DLD1 (cell line): Measurements from ENCODE around the gene CCBE1.

Source experiments
- in situ Hi-C: cut with HindIII; loops from 2 replicates; pipeline ENCODE4 v1.10.0; 2017; ENCODE audit warnings: low sequenced_read_pairs

CCBE1 gene

GRCh38 chr18:59466980-59467379 is 230.2 kb downstream of the CCBE1 start:
- in situ Hi-C loops, result no loop called here

GRCh38 chr18:59464486-59464885 is 232.7 kb downstream of the CCBE1 start:
- in situ Hi-C loops, result no loop called here

GRCh38 chr18:59461171-59461570 is 236.1 kb downstream of the CCBE1 start:
- in situ Hi-C loops, result no loop called here

- in situ Hi-C loops, result no loop called here
Measured at GRCh38 chr18:59460072-59460420, 237.2 kb downstream of the CCBE1 start.

- in situ Hi-C loops, result no loop called here
Measured at GRCh38 chr18:59459369-59460071, 237.7 kb downstream of the CCBE1 start.

GRCh38 chr18:59458575-59458974 is 238.6 kb downstream of the CCBE1 start:
- in situ Hi-C loops, result no loop called here

- in situ Hi-C loops, result no loop called here
Measured at GRCh38 chr18:59456657-59457056, 240.6 kb downstream of the CCBE1 start.

DNA sequence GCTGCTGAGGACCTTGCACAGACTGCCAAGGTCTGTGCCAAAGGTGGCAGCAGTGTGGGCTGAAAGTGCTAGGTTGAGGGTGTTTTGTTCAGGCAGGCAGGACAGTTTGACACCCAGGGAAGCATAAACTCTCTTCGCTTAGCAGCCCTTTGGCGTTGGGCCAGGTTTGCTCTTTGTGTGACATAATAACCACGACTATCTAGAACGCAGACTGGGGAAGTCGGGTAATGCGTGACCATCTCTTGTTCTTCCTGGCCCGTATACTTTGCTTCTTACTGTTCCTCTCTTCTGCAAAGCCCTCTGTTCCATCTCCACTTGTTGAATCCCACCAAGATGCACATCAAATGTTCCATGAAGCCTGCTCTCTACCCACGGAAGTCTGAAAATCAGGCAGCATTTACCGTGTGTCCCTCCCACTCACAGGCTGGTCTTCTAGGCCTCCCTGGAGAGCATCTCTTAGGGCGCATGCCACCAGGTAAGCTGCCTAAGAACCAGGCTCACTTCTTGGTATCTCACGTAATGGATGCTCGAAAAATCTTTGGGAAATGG is 241.4 kb downstream of the CCBE1 start:
- in situ Hi-C loops, result no loop called here

GRCh38 chr18:59454909-59455727 is 242.1 kb downstream of the CCBE1 start:
- in situ Hi-C loops, result no loop called here

DNA sequence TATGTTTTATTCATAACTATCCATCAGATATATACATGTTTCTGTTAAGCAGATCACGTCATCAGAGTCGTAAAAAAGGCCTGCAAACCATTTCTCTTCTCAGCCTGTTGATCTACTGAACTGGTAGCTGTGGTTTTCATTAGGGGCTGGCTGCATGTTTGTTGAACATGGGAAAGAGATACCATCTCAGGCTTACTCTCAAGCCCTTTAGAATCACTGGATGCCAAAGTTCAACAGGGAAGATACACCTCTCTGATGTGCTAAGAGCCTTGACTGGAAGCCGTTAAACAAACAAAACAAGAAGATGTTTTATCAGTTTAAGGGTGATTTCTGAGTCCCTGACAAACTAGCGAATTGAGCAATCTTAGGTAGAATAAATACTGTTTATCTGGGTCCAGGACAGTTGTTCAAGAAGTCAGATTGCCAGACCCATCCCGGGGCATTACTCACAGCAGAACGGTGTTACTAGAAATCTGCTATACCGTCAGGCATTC is 243.7 kb downstream of the CCBE1 start:
- in situ Hi-C loops, result no loop called here

GRCh38 chr18:59451963-59452362 is 245.3 kb downstream of the CCBE1 start:
- in situ Hi-C loops, result no loop called here

DNA sequence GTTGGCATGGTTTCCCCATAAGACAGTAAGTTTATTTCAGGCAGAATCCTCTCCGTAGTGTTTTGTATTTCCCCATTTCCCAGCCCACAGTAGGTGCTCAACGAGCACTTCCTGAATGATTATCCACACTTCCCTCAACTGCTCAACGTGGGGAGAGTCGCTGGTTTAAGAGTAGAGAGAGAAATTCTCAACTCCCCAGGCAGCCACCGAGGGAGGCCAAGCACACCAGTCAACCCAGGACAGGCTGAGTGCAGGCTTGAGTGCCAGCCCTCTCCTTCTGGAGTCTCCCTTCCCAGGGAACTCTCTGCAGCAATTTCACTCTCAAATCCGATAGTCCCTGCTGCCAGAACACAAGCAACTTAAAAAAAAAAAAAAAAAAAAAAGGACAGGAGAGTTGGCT is 246.2 kb downstream of the CCBE1 start:
- in situ Hi-C loops, result no loop called here

DNA sequence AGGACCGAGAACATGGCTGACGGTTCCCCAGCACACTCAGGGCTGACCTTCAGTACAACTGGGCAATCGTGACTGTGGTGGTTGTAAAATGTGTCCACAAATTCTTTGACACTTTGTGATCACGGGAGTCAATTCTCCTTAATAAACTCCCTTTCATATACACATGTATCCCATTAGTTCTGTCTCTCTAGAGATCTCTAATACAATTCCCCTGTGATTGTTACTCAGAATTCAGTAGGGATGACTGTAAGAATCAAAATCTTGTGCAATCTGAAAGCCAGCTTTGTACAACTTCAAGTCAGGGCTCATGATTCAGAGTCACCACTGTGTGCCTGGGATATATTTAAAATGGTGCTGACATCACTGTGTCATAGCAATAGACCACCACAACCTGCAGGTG is 248.7 kb downstream of the CCBE1 start:
- in situ Hi-C loops, result no loop called here

DNA sequence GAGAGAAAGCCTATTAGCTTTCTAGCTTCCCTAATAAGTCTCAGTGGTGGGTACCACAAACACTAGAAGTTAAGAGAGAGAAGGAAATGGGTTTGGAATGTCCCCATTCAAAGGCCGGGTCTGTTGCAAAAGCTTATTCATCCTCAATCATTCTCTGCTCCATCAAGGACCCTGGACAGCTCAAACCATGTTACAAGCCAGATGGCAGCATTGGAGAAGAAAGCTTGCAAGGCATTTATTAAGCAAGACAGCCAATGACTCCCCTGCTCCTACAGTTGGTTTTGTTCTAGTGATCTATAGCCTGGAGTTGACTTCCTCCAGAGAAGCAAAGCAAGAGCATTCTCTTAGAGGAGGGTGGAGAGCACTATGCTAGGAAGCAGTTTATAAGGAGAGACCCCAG is 251.2 kb downstream of the CCBE1 start:
- in situ Hi-C loops, result no loop called here

DNA sequence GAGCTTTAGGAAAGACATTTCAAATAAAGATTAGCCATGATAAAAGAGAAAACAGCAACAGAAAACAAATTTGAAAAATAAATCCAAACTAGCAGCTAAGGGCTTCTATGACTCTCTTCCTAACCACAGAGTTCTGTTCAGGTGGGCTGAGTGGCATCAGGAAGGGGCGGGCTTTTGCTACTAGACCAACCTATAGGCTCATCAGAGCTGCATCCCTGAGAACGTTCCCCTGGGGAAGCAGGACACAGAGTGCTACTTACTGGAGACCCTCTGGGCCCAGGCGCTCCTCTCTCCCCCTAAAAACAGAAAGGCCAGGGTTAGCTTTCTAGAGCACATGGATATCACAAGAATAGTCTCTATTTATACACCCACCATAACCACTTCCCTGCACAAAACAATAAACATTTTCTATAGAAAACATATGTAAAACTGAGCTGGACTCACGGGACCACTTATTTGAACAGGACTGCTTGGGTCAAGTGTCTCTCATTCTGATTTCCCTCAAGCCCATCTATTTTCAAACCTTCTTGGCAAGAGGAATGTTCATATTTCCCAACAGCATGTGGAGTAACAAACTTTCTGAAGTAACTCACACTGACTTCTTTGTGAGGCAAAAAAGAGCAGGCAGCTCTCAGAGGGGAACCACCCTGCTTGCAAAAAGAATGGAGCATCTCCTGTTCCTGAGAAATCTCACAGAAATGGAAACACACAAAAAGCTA is 259.2 kb downstream of the CCBE1 start:
- in situ Hi-C loops, result no loop called here

DNA sequence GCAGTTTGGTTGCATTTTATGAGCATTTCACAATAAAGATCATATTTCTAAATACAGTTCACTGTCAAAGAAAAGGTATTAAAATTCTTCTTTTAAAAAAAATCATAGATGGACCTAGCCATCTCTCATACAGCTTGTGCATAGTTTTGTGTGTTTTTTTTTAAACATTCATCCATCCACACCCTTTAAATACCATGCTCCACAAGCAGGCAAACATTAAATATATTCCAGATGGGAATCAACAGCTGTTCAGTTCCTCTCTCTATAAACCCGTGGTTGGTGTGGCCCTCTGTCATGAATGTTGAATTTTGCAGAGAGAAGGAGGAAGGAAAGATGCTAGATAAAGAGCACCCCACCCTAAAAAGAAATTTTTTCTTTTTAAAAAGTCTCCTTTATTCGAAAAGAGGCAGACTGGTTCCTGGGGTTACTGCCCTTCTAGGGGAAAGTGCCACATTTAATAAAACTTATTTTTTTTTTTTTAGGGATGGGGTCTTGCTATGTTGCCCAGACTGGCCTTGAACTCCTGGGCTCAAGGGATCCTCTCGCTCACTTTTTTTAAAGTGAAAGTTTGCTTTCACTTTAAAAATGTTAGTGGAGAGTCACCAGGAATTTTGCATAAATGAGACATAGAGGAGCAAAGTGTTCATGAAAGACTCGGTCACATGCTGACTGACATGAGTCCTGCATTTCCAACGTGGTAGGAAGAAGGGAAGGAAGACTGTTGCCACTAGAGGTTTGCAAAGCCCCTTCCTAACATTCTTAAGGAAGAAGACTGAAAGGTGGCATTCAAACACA is 264.2 kb downstream of the CCBE1 start:
- in situ Hi-C loops, result no loop called here

- in situ Hi-C loops, result no loop called here
Measured at GRCh38 chr18:59431131-59431530, 266.1 kb downstream of the CCBE1 start.

DNA sequence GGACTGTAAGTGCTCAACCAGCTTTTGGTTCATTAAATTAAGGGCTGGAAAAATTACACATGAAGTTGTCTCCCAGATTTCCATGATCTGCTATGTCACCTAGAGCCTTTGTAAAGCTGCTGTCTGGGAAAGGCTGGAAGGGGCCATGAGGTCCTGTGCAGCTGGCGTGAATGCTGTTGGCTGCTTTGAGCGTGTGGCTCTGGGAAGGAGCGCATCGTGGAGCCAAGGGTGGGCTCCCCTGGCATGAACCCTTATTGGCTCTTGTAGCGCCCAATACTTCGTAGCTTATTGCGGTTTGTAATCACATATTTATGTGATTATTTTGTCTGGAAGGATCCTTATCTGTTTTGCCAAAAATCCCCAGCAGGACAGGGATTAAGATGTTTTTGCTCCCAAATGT is 267.6 kb downstream of the CCBE1 start:
- in situ Hi-C loops, result no loop called here

- in situ Hi-C loops, result no loop called here
Measured at GRCh38 chr18:59428018-59428417, 269.2 kb downstream of the CCBE1 start.

- in situ Hi-C loops, result no loop called here
Measured at GRCh38 chr18:59426855-59427254, 270.4 kb downstream of the CCBE1 start.

DNA sequence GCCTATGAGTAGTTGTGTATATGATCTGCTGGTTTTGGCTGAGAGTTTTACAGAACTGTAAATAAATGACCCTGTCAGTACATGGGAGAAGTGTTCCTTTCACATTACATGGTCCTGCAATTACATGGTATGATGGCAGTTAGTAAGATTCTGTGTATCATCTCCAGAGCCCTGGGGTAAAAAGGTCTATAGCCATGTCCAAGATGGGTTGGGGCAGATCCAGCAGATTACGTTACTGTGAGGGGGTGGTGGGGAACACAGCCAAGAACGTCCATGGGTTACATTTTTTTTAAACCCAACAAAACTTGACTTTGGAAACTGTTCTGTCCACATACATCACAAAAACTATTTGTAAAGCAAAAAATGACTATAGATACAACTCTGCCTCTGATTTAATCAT is 274.0 kb downstream of the CCBE1 start:
- in situ Hi-C loops, result no loop called here
